Esophagus muscularis mucosa (tissue), 4 donors: Measurements from ENCODE around the gene PDK1. TPM values are rescaled to one million over a fixed set of nuclear protein-coding genes. Genes with fewer than 3 reads are reported as not detected.

Experiments
- DNase-seq: peaks from one replicate; pipeline ENCODE4 v3.0.0-alpha.2; 2017; ENCODE audit errors: extremely low spot score
- H3K27ac ChIP-seq, 4 donors: fragments of 200-600 bp; sonication (generic); replicated peaks in 1 of 4; 1 replicate in 3 of 4; 2 replicates in 1 of 4; pipeline ENCODE4 v1.5.1; 2016 to 2019; ENCODE audit warnings: mild to moderate bottlenecking in 1 of 4
- H3K27me3 ChIP-seq, 4 donors: fragments of 200-600 bp; sonication (generic); one replicate each; pipeline versions ENCODE4 v1.5.1 to v1.6.0; 2016 to 2019
- H3K36me3 ChIP-seq, 4 donors: fragments of 200-600 bp; sonication (generic); one replicate each; pipeline ENCODE4 v1.5.1; 2016 to 2019
- H3K4me1 ChIP-seq, 4 donors: fragments of 200-600 bp; sonication (generic); one replicate each; pipeline ENCODE4 v1.5.1; 2016 to 2019
- H3K4me3 ChIP-seq, 4 donors: fragments of 200-600 bp; sonication (generic); 1 replicate in 2 of 4; 2 replicates in 2 of 4; pipeline ENCODE4 v1.5.1; 2016 to 2019; ENCODE audit warnings: mild to moderate bottlenecking in 4 of 4, moderate library complexity in 1 of 4
- H3K9me3 ChIP-seq, 4 donors: fragments of 200-600 bp; sonication (generic); 1 replicate in 3 of 4; 2 replicates in 1 of 4; pipeline ENCODE4 v1.5.1; 2016 to 2019
- CTCF ChIP-seq, 3 experiments: fragments of 200-600 bp in 2 of 3; fragments of 450-650 bp in 1 of 3; sonication (generic) in 2 of 3; IDR thresholded peaks; one replicate each; pipeline ENCODE4 v1.5.1; 2017 to 2019; ENCODE audit warnings: antibody characterized with exemption in 3 of 3, mild to moderate bottlenecking in 2 of 3, moderate library complexity in 1 of 3
- EP300 ChIP-seq: sonication (generic); formaldehyde crosslinking; IDR thresholded peaks from one replicate; pipeline ENCODE4 v1.6.1; 2017; ENCODE audit warnings: antibody characterized with exemption
- POLR2A ChIP-seq: fragments of 450-650 bp; IDR thresholded peaks from one replicate; pipeline ENCODE4 v1.6.1; 2017; ENCODE audit warnings: antibody characterized with exemption, moderate library complexity, mild to moderate bottlenecking, low read depth
- POLR2AphosphoS5 ChIP-seq, 2 donors: sonication (generic); formaldehyde crosslinking; IDR thresholded peaks; one replicate each; pipeline ENCODE4 v1.6.1; 2017; ENCODE audit warnings: antibody characterized with exemption in 2 of 2
- WGBS: methylation state at CpG from one replicate; pipeline ENCODE4 v1.1.5; 2018; 5-methylcytosine and 5-hydroxymethylcytosine counted together
- intact Hi-C: fragments of 100-400 bp; cut with DNase I; formaldehyde crosslinking; loops from one replicate; pipeline ENCODE4 v1.15.1; 2023
- total RNA-seq, 4 donors: library from RNA; depleted of rRNA; stranded (reverse); fragments of >200 nt; gene quantifications; one replicate each; pipeline versions ENCODE4 v1.1.0 to v1.2.1, GENCODE V29; 2016

PDK1 gene
- total RNA-seq, 4 donors from 2014 or later = 5.1 to 15.8 (median 11.2) TPM

GRCh38 chr2:172613615-172614231, 57.8 kb downstream of the PDK1 start:
- no CpG with 5 or more reads among the region's 10 CpGs for WGBS
- Histone ChIP-seq H3K9me3 (no peaks in the 10 kb centered on the region), H3K4me3 (no peak overlapping the region), H3K36me3 (peaks cover 0 to 9% (median 2%) of the 10 kb centered on the region in 4 donors), H3K27ac (no peak overlapping the region), H3K4me1 (no peaks in the 10 kb centered on the region), H3K27me3 (no peaks in the 10 kb centered on the region)
- no peak for DNase-seq
- TF ChIP-seq POLR2AphosphoS5 (IDR thresholded peaks at IDR 0.05) (no peak), EP300 (no peak), CTCF (IDR thresholded peaks at IDR 0.05) (no peak), POLR2A (no peak)
- intact Hi-C loops = no loop called here

GRCh38 chr2:172614932-172615331, 59.0 kb downstream of the PDK1 start:
- no peak overlapping the region for H3K27ac ChIP-seq
- no peak overlapping the region for H3K4me3 ChIP-seq
- intact Hi-C loops = no loop called here
- no peaks in the 10 kb centered on the region for H3K9me3 ChIP-seq
- WGBS = 98% methylated on average over 6 of the region's 6 CpGs
- H3K36me3 ChIP-seq = peaks cover 0 to 4% (median 2%) of the 10 kb centered on the region in 4 donors
- TF ChIP-seq EP300 (no peak), POLR2AphosphoS5 (IDR thresholded peaks at IDR 0.05) (no peak), CTCF (IDR thresholded peaks at IDR 0.05) (no peak), POLR2A (no peak)
- H3K27me3 ChIP-seq = no peaks in the 10 kb centered on the region
- no peak for DNase-seq
- no peaks in the 10 kb centered on the region for H3K4me1 ChIP-seq

- DNase-seq = no peak
- TF ChIP-seq EP300 = no peak
- no peak for TF ChIP-seq POLR2A
- no peak for TF ChIP-seq POLR2AphosphoS5 (IDR thresholded peaks at IDR 0.05)
- TF ChIP-seq CTCF (IDR thresholded peaks at IDR 0.05) = no peak
- H3K4me1 ChIP-seq = no peaks in the 10 kb centered on the region
- no peak overlapping the region for H3K27ac ChIP-seq
- H3K4me3 ChIP-seq = no peak overlapping the region
- WGBS = 81% methylated on average over 5 of the region's 5 CpGs
- H3K36me3 ChIP-seq = peaks cover 0 to 4% (median 2%) of the 10 kb centered on the region in 4 donors
- H3K27me3 ChIP-seq = no peaks in the 10 kb centered on the region
- H3K9me3 ChIP-seq = no peaks in the 10 kb centered on the region
- intact Hi-C loops = no loop called here
Measured at GRCh38 chr2:172615727-172616261, 59.9 kb downstream of the PDK1 start.

GRCh38 chr2:172617115-172617514, 61.2 kb downstream of the PDK1 start:
- Histone ChIP-seq H3K4me1 (no peaks in the 10 kb centered on the region), H3K27me3 (no peaks in the 10 kb centered on the region), H3K36me3 (peaks cover 0 to 4% (median 2%) of the 10 kb centered on the region in 4 donors), H3K9me3 (no peaks in the 10 kb centered on the region), H3K4me3 (no peak overlapping the region), H3K27ac (no peak overlapping the region)
- intact Hi-C loops = no loop called here
- TF ChIP-seq POLR2AphosphoS5 (IDR thresholded peaks at IDR 0.05) = no peak
- no peak for TF ChIP-seq EP300
- TF ChIP-seq CTCF (IDR thresholded peaks at IDR 0.05) = no peak
- TF ChIP-seq POLR2A = no peak
- 98% methylated on average over 2 of the region's 2 CpGs for WGBS
- DNase-seq = no peak
